ENCODE measurements around the gene MRPS7. TPM values are rescaled to one million over a fixed set of nuclear protein-coding genes. Genes with fewer than 3 reads are reported as not detected.
"Not testable (repeated sequence)": the region's sequence is repeated elsewhere in the genome, so short reads cannot be mapped to it uniquely, and the experiment has no call there.

Gene MRPS7
- total and polyA plus RNA-seq, 3 experiments from 2014 or later, result 101 to 123 (median 102) TPM

GRCh38 chr17:75288770-75289114 is 27.1 kb downstream of the MRPS7 start:
- Mint-ChIP-seq H3K27ac (peak overlapping the region; percentile 95 to 100 (median 100)), H3K9me3 (no peaks in the 10 kb centered on the region), H3K27me3 (peaks cover 0 to 3% of the 10 kb centered on the region in 2 donors), H3K4me3 (peak overlapping the region; percentile 95 to 100 (median 98)), H3K36me3 (peaks cover 0 to 27% (median 1%) of the 10 kb centered on the region in 3 donors), H3K4me1 (peaks cover 10 to 23% (median 18%) of the 10 kb centered on the region in 3 donors)
- peaks cover 10% of the 10 kb centered on the region for H3K4me1 ChIP-seq (ENCODE audit: insufficient read depth, low read length)
- H3K4me3 ChIP-seq (ENCODE audit: low read length), result peak overlapping the region; percentile 95
- H3K9me3 ChIP-seq (ENCODE audit: low read length), result no peaks in the 10 kb centered on the region
- DNase-seq, result peak in 1 of 5 donors; percentile 63
- H3K36me3 ChIP-seq (ENCODE audit: insufficient read depth, low read length), result no peaks in the 10 kb centered on the region
- ChIA-PET CTCF (interaction anchor here (0.6 to 3.9 kb wide), 28 partner anchors 9 to 495 kb away, joined by 3 to 66 read pairs (median 4); partner anchors contain the start of genes GGA3, GRB2, HID1 and MIF4GD), POLR2A (interaction anchor here (0.6 to 3.0 kb wide), 19 partner anchors 12 to 416 kb away, joined by 3 to 72 read pairs (median 4); partner anchors contain the start of genes FDXR, GGA3, GRB2 and MIF4GD)
- peak overlapping the region; percentile 96 for H3K27ac ChIP-seq (ENCODE audit: low read depth, low read length)
- no peaks in the 10 kb centered on the region for H3K27me3 ChIP-seq (ENCODE audit: insufficient read depth, low read length, poor library complexity, severe bottlenecking)

- DNase-seq, result peak; percentile 96 to 98 (median 97)
- Histone ChIP-seq H3K36me3 (ENCODE audit: insufficient read depth, low read length) (no peaks in the 10 kb centered on the region), H3K4me3 (ENCODE audit: low read length) (peak within 1 kb of the TSS; percentile 95), H3K27me3 (ENCODE audit: insufficient read depth, low read length, poor library complexity, severe bottlenecking) (no peaks in the 10 kb centered on the region), H3K4me1 (ENCODE audit: insufficient read depth, low read length) (peaks cover 10% of the 10 kb centered on the region), H3K27ac (ENCODE audit: low read depth, low read length) (peak within 1 kb of the TSS; percentile 96), H3K9me3 (ENCODE audit: low read length) (no peaks in the 10 kb centered on the region)
- Mint-ChIP-seq H3K27me3 (peaks cover 0 to 3% of the 10 kb centered on the region in 2 donors), H3K4me3 (peak within 1 kb of the TSS; percentile 95 to 100 (median 98)), H3K9me3 (no peaks in the 10 kb centered on the region), H3K4me1 (peaks cover 10 to 23% (median 18%) of the 10 kb centered on the region in 3 donors), H3K27ac (peak within 1 kb of the TSS; percentile 95 to 100 (median 100)), H3K36me3 (peaks cover 0 to 26% (median 1%) of the 10 kb centered on the region in 3 donors)
- POLR2A ChIA-PET, result interaction anchor here (0.6 to 3.0 kb wide), 20 partner anchors 11 to 416 kb away, joined by 3 to 72 read pairs (median 4); partner anchors contain the start of genes FDXR, GGA3, GRB2 and MIF4GD
- CTCF ChIA-PET, result interaction anchor here (0.6 to 3.9 kb wide), 29 partner anchors 9 to 494 kb away, joined by 3 to 66 read pairs (median 4); partner anchors contain the start of genes GGA3, GRB2, HID1 and MIF4GD
These were observed 27.6 kb downstream of the MRPS7 start, which contains the start of gene SLC25A19 for GRCh38 chr17:75289115-75289831. TSS of gene SLC25A19 (minus strand) at chr17:75289433. CDS start at chr17:75286764, 2,669 bp downstream.

GRCh38 chr17:75289832-75290337 is 28.2 kb downstream of the MRPS7 start:
- Histone ChIP-seq H3K27me3 (ENCODE audit: insufficient read depth, low read length, poor library complexity, severe bottlenecking) (no peaks in the 10 kb centered on the region), H3K27ac (ENCODE audit: low read depth, low read length) (peak overlapping the region; percentile 96), H3K36me3 (ENCODE audit: insufficient read depth, low read length) (no peaks in the 10 kb centered on the region), H3K4me1 (ENCODE audit: insufficient read depth, low read length) (peaks cover 10% of the 10 kb centered on the region), H3K9me3 (ENCODE audit: low read length) (no peaks in the 10 kb centered on the region), H3K4me3 (ENCODE audit: low read length) (peak overlapping the region; percentile 95)
- peak in 3 of 5 donors; percentile 40 to 79 (median 42) for DNase-seq
- Mint-ChIP-seq H3K9me3 (no peaks in the 10 kb centered on the region), H3K27ac (peak overlapping the region; percentile 95 to 100 (median 100)), H3K4me1 (peaks cover 10 to 23% (median 18%) of the 10 kb centered on the region in 3 donors), H3K27me3 (peaks cover 0 to 3% of the 10 kb centered on the region in 2 donors), H3K36me3 (peaks cover 0 to 24% (median 1%) of the 10 kb centered on the region in 3 donors), H3K4me3 (peak overlapping the region; percentile 95 to 100 (median 98))
- CTCF ChIA-PET, result interaction anchor here (0.7 to 3.9 kb wide), 21 partner anchors 11 to 329 kb away, joined by 3 to 66 read pairs (median 6); partner anchors contain the start of genes GGA3, GRB2, HID1 and MIF4GD
- POLR2A ChIA-PET, result interaction anchor here (0.6 to 3.0 kb wide), 15 partner anchors 10 to 417 kb away, joined by 3 to 72 read pairs (median 4); partner anchors contain the start of genes FDXR, GGA3, GRB2 and MIF4GD

GRCh38 chr17:75292810-75293448 is 31.2 kb downstream of the MRPS7 start:
- Mint-ChIP-seq H3K4me1 (peaks cover 10 to 29% (median 28%) of the 10 kb centered on the region in 3 donors), H3K27ac (peak overlapping the region in 1 of 8 donors; percentile 71)
- H3K4me3 Mint-ChIP-seq; H3K27ac ChIP-seq (ENCODE audit: low read depth, low read length); H3K27me3 ChIP-seq (ENCODE audit: insufficient read depth, low read length, poor library complexity, severe bottlenecking); H3K36me3 Mint-ChIP-seq; H3K9me3 ChIP-seq (ENCODE audit: low read length); H3K36me3 ChIP-seq (ENCODE audit: insufficient read depth, low read length); H3K4me3 ChIP-seq (ENCODE audit: low read length); DNase-seq; H3K27me3 Mint-ChIP-seq; H3K9me3 Mint-ChIP-seq: not testable (repeated sequence)
- POLR2A ChIA-PET, result interaction anchor here (0.7 kb wide), 1 partner anchor 313 kb away, joined by 4 read pairs; no protein-coding TSS in a partner anchor
- H3K4me1 ChIP-seq (ENCODE audit: insufficient read depth, low read length), result peaks cover 10% of the 10 kb centered on the region
- CTCF ChIA-PET, result interaction anchor here (0.9 to 1.3 kb wide), 3 partner anchors 22 to 29 kb away, joined by 3 to 4 read pairs (median 3); partner anchors contain the start of gene MIF4GD

- peaks cover 3% of the 10 kb centered on the region for H3K4me1 ChIP-seq (ENCODE audit: insufficient read depth, low read length)
- H3K9me3 ChIP-seq (ENCODE audit: low read length), result no peaks in the 10 kb centered on the region
- ChIA-PET POLR2A (no interaction called here), CTCF (interaction anchor here (0.7 to 2.1 kb wide), 3 partner anchors 25 to 138 kb away, joined by 3 to 9 read pairs (median 4); partner anchors contain the start of gene MIF4GD)
- H3K27ac Mint-ChIP-seq, result peak overlapping the region in 3 of 8 donors; percentile 1 to 68 (median 18)
- H3K4me3 ChIP-seq (ENCODE audit: low read length), result no peak overlapping the region
- H3K27me3 Mint-ChIP-seq, result peaks cover 0 to 2% of the 10 kb centered on the region in 2 donors
- H3K9me3 Mint-ChIP-seq, result no peaks in the 10 kb centered on the region
- no peaks in the 10 kb centered on the region for H3K36me3 ChIP-seq (ENCODE audit: insufficient read depth, low read length)
- no peak overlapping the region for H3K27ac ChIP-seq (ENCODE audit: low read depth, low read length)
- H3K36me3 Mint-ChIP-seq, result no peaks in the 10 kb centered on the region
- peaks cover 0 to 13% (median 10%) of the 10 kb centered on the region in 3 donors for H3K4me1 Mint-ChIP-seq
- peak overlapping the region in 1 of 7 donors; percentile 58 for H3K4me3 Mint-ChIP-seq
- no peak for DNase-seq
- no peaks in the 10 kb centered on the region for H3K27me3 ChIP-seq (ENCODE audit: insufficient read depth, low read length, poor library complexity, severe bottlenecking)
These were observed 33.8 kb downstream of the MRPS7 start for GRCh38 chr17:75295201-75296158.

GRCh38 chr17:75300280-75300679 is 38.6 kb downstream of the MRPS7 start:
- ChIA-PET CTCF (interaction anchor here (0.6 kb wide), 1 partner anchor 15 kb away, joined by 3 read pairs; no protein-coding TSS in a partner anchor), POLR2A (interaction anchor here (0.9 kb wide), 1 partner anchor 11 kb away, joined by 3 read pairs; the partner anchor contains the start of gene SLC25A19)
- Histone ChIP-seq H3K27me3 (ENCODE audit: insufficient read depth, low read length, poor library complexity, severe bottlenecking) (no peaks in the 10 kb centered on the region), H3K4me3 (ENCODE audit: low read length) (no peak overlapping the region), H3K9me3 (ENCODE audit: low read length) (no peaks in the 10 kb centered on the region), H3K36me3 (ENCODE audit: insufficient read depth, low read length) (no peaks in the 10 kb centered on the region), H3K27ac (ENCODE audit: low read depth, low read length) (no peak overlapping the region), H3K4me1 (ENCODE audit: insufficient read depth, low read length) (no peaks in the 10 kb centered on the region)
- Mint-ChIP-seq H3K4me1 (peaks cover 0 to 10% (median 7%) of the 10 kb centered on the region in 3 donors), H3K36me3 (no peaks in the 10 kb centered on the region), H3K4me3 (no peak overlapping the region), H3K9me3 (no peaks in the 10 kb centered on the region), H3K27me3 (no peaks in the 10 kb centered on the region), H3K27ac (peak overlapping the region in 1 of 8 donors; percentile 14)
- DNase-seq, result no peak

Measured in CD8-positive, alpha-beta memory T cell (primary cell).